ENCODE measurements around the gene GABBR2. TPM values are rescaled to one million over a fixed set of nuclear protein-coding genes. Genes with fewer than 3 reads are reported as not detected.

GABBR2 gene
- total and polyA plus RNA-seq, 2 of the 8 experiments (the other 6 are each of a cell fraction or from before 2014, with no cell fraction given), result 0.50 to 1.2 TPM

GRCh38 chr9:98740226-98740881 is 31.6 kb upstream of the GABBR2 start:
- Histone ChIP-seq H4K20me1 (replicated peaks in 1 of 2; ENCODE audit: control insufficient read depth in 1 of 2, insufficient read depth in 2 of 2, low read length in 2 of 2) (no peaks in the 10 kb centered on the region), H2AFZ (ENCODE audit: low read length) (no peak overlapping the region), H3K4me1 (replicated peaks in 1 of 4; ENCODE audit: control insufficient read depth in 3 of 4, insufficient read depth in 4 of 4, low read length in 3 of 4) (no peaks in the 10 kb centered on the region), H3K9ac (replicated peaks in 1 of 4; ENCODE audit: extremely low read depth in 1 of 4, low read depth in 3 of 4, low read length in 3 of 4) (no peak overlapping the region), H3K36me3 (ENCODE audit: control insufficient read depth in 2 of 4, insufficient read depth in 4 of 4, low read length in 3 of 4) (peaks cover 0 to 36% (median 9%) of the 10 kb centered on the region in 4 experiments; a peak in 5 of 8 replicates), H2BK20ac (ENCODE audit: low read length) (no peak overlapping the region), H3K79me2 (ENCODE audit: control insufficient read depth in 1 of 2, insufficient read depth in 2 of 2, low read length in 2 of 2) (no peaks in the 10 kb centered on the region), H2AK5ac (ENCODE audit: low read depth, low read length) (no peak overlapping the region), H3K27ac (ENCODE audit: low read depth, low read length) (no peak overlapping the region), H3K79me1 (ENCODE audit: low read depth, low read length) (no peaks in the 10 kb centered on the region; the same call in 1 of the 2 replicates), H2BK15ac (ENCODE audit: low read length) (no peak overlapping the region), H3K9me3 (ENCODE audit: insufficient read depth in 2 of 2, low read depth in 1 of 2, low read length in 1 of 2) (0 out of 4 replicates have a peak, but pooled peaks cover 0 to 5% of the 10 kb centered on the region in 2 experiments), H3K56ac (replicated peaks; ENCODE audit: insufficient read length, low read depth, low read length) (no peak overlapping the region), H3K14ac (ENCODE audit: insufficient read length) (no peak overlapping the region), H2BK120ac (replicated peaks; ENCODE audit: low read depth, low read length) (no peak overlapping the region), H4K91ac (replicated peaks; ENCODE audit: insufficient read length, low read length) (no peak overlapping the region), H4K5ac (ENCODE audit: insufficient read length, low read depth, low read length) (no peak overlapping the region), H3K23ac (ENCODE audit: insufficient read length) (no peak overlapping the region), H3K4ac (replicated peaks; ENCODE audit: insufficient read length, low read depth, low read length) (no peak overlapping the region), H3K4me2 (ENCODE audit: insufficient read depth in 1 of 2, low read depth in 2 of 2, low read length in 2 of 2) (no peak overlapping the region), H3K4me3 (ENCODE audit: extremely low read depth in 1 of 4, insufficient read depth in 2 of 4, low read depth in 3 of 4, low read length in 4 of 4) (no peak overlapping the region), H4K8ac (ENCODE audit: extremely low read depth, insufficient read depth, low read length) (no peak overlapping the region), H2BK5ac (ENCODE audit: low read depth, low read length) (no peak overlapping the region), H3K27me3 (replicated peaks in 1 of 4; ENCODE audit: control insufficient read depth in 3 of 4, extremely low read depth in 1 of 4, insufficient read depth in 3 of 4, low read length in 3 of 4) (no peaks in the 10 kb centered on the region), H2BK12ac (ENCODE audit: low read depth, low read length) (no peak overlapping the region), H3K23me2 (ENCODE audit: low read depth, low read length) (no peaks in the 10 kb centered on the region), H3K18ac (ENCODE audit: extremely low read depth, low read length) (no peak overlapping the region)
- FAIRE-seq (no peak), DNase-seq (ENCODE audit: low read depth in 1 of 2, low spot score in 2 of 2) (no peak)
- 94% methylated on average over 8 of the region's 8 CpGs; no CpG with 5 or more reads in 1 of the 2 experiments for WGBS, 2 experiments (ENCODE audit: extremely low coverage in 1 of 2, insufficient coverage in 1 of 2, insufficient read length in 1 of 2, insufficient replicate concordance in 2 of 2, low coverage in 1 of 2, low lambda C conversion rate in 2 of 2, missing lambda C conversion rate in 1 of 2)
- no peak for TF ChIP-seq PHF8 (conservative IDR thresholded peaks at IDR 0.05; ENCODE audit: low read depth, low read length)
- CTCF ChIA-PET (ENCODE audit: partially characterized antibody), result interaction anchor here (0.7 to 2.5 kb wide), 5 partner anchors 11 to 375 kb away, joined by 3 to 10 read pairs (median 3); no protein-coding TSS in a partner anchor
- POLR2A ChIA-PET (ENCODE audit: partially characterized antibody), result interaction anchor here (0.8 kb wide), 1 partner anchor 11 kb away, joined by 3 read pairs; no protein-coding TSS in a partner anchor

Measured in H1 (cell line).